A673 (cell line): ENCODE results near the gene TLCD1.

Source experiments
- CTCF ChIP-seq: fragments of 300-800, 200-600 bp; sonication (generic); conservative IDR thresholded peaks from 2 replicates; pipeline ENCODE4 v1.5.1; 2017; ENCODE audit warnings: low read depth, mild to moderate bottlenecking, antibody characterized with exemption, low read length, moderate library complexity, mixed read lengths
- EZH2 ChIP-seq: fragments of 200-600 bp; sonication (generic); IDR thresholded peaks from 2 replicates; pipeline ENCODE4 v1.6.1; 2017; ENCODE audit warnings: borderline replicate concordance, low read depth, mild to moderate bottlenecking, mixed read lengths, antibody characterized with exemption, low read length; ENCODE audit not compliant: poor library complexity, severe bottlenecking

DNA sequence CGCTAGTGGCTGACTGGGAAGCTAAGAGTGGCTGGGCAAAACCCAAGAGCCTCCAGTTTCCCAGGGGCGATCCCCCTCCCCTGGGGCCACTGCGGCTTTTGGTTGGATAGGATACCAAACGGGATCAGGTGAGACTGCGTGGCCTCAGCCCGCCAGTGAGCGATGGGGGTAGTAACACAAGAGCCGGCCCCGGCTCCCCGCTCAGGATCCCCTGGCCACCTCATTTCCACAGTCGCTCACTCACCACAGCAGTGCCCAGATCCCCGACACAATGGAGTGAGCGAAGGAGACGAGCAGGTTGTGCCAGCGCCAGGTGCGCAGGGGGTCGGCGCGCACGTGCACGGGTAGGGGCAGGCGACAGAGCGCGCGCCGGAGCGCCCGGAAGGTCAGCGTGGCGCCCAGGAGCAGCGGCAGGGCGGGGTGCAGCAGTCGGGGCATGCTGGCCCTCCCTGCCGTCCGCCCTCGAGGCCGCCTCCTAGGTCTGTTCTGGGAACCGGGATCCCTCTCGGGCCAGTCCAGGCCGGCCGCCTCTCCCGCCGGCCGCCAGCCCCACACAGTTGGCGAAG is 290 bp downstream of the TLCD1 start:
- no peak for TF ChIP-seq CTCF
- no peak for TF ChIP-seq EZH2
